ENCODE measurements around the gene CYB5A. TPM values are rescaled to one million over a fixed set of nuclear protein-coding genes. Genes with fewer than 3 reads are reported as not detected.

CYB5A gene
- total RNA-seq, 1 donor from 2014 or later = 58.1 TPM

DNA sequence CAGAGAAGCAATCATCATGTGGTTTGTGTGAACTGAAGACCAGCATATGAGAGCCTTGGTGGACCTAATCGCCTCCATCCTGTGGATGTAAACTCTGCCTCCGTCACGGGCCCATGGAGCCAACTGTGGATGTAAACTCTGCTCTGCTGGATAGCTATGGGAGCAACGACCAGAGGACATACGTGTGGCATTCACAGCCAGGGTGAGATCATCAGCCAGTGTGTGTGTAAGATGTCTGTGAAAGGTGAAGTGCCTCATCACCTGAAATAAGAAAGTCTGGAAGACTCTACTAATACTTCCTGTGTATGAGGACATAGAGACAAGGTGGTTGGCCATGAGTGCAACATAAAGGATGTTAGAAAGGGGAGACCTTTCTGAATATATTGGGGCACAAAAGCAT lies 63.5 kb downstream of the CYB5A start:
- no peaks in the 10 kb centered on the region for H3K4me1 ChIP-seq
- no peak overlapping the region for H3K4me3 ChIP-seq
- no peaks in the 10 kb centered on the region for H3K27me3 ChIP-seq
- H3K27ac ChIP-seq = no peak overlapping the region
- intact Hi-C loops (cut with DNase I) = no loop called here
- TF ChIP-seq, protein P1, sequence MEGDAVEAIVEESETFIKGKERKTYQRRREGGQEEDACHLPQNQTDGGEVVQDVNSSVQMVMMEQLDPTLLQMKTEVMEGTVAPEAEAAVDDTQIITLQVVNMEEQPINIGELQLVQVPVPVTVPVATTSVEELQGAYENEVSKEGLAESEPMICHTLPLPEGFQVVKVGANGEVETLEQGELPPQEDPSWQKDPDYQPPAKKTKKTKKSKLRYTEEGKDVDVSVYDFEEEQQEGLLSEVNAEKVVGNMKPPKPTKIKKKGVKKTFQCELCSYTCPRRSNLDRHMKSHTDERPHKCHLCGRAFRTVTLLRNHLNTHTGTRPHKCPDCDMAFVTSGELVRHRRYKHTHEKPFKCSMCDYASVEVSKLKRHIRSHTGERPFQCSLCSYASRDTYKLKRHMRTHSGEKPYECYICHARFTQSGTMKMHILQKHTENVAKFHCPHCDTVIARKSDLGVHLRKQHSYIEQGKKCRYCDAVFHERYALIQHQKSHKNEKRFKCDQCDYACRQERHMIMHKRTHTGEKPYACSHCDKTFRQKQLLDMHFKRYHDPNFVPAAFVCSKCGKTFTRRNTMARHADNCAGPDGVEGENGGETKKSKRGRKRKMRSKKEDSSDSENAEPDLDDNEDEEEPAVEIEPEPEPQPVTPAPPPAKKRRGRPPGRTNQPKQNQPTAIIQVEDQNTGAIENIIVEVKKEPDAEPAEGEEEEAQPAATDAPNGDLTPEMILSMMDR (IDR thresholded peaks at IDR 0.05) = no peak
- no peaks in the 10 kb centered on the region for H3K9me3 ChIP-seq
- DNase-seq (ENCODE audit: low spot score in 2 of 2) = no peak
- H3K36me3 ChIP-seq = no peaks in the 10 kb centered on the region

DNA sequence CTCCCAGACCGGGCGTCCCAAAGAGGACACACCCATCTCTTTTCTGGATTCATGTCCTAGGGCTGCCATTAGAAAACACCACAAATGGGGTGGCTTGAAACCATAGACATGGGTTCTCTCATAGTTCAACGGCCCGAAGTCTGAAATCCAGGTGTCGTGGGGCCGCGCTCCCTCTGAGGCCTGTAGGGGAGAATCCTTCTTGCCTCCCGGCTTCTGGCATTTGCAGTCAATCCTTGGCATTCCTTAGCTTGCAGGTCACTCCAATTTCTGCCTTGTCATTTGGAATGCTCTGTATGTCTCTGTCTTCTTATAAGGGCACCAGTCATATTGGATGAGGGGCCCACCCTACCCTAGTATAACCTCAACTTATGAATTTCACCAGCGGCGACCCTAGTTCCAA lies 65.1 kb downstream of the CYB5A start:
- intact Hi-C loops (cut with DNase I) = no loop called here
- Histone ChIP-seq H3K4me3 (no peak overlapping the region), H3K27ac (no peak overlapping the region), H3K4me1 (no peaks in the 10 kb centered on the region), H3K9me3 (no peaks in the 10 kb centered on the region), H3K36me3 (no peaks in the 10 kb centered on the region), H3K27me3 (no peaks in the 10 kb centered on the region)
- no peak for DNase-seq (ENCODE audit: low spot score in 2 of 2)
- TF ChIP-seq, protein P1 (IDR thresholded peaks at IDR 0.05) = no peak

DNA sequence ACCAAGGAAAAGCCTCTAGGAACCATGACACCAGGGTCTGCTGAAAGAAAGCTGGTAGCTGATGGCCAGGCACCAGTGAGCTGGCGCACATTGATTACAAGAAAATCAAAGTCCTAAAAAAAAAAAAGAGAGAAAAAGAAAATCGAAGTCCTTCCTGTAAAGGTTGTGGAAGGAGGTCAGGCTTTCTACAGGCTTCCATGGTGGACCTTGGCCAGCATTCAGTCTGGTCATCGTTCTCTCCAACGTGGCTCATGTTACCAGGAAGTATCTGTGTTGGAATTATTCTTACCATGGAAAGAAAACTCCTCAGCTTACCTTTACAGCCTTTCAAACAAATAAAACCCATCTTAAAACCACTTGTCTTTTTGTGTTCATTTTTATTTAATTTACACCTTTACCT lies 65.6 kb downstream of the CYB5A start:
- Histone ChIP-seq H3K36me3 (no peaks in the 10 kb centered on the region), H3K27ac (no peak overlapping the region), H3K4me1 (no peaks in the 10 kb centered on the region), H3K27me3 (no peaks in the 10 kb centered on the region), H3K9me3 (no peaks in the 10 kb centered on the region), H3K4me3 (no peak overlapping the region)
- TF ChIP-seq, protein P1 (IDR thresholded peaks at IDR 0.05) = no peak
- DNase-seq (ENCODE audit: low spot score in 2 of 2) = no peak
- intact Hi-C loops (cut with DNase I) = no loop called here

DNA sequence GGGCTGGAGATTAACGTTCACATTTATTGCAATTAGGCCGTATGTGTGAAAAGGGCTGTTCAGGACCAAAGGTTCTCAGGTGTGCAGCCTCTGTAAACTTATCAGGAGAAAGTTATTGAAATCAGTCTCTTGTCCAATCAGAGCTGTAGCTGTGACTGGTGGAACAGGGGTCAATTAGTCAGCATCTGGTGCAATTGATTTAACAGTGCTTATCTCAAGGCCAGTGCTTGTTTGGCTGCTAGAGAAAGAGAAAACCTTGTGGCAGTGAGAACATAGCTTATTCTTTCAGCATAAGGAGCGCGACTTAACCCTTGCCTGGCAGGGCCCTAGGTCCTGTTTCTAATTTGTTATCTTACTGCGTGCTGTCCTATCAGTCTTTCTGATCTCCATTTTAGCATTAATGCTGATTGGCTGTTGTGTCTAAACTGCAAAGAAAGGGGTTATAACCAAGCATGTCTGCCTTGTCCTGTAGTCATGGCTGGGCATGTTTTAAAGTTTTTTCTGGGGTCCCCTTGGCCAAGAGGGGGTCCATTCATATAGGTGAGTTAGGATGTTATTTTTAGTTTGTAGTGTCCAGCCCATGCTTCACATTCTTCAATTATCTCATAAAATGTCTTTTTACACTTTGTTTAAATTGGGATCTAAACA lies 66.4 kb downstream of the CYB5A start:
- Histone ChIP-seq H3K27ac (no peak overlapping the region), H3K4me1 (no peaks in the 10 kb centered on the region), H3K36me3 (no peaks in the 10 kb centered on the region), H3K4me3 (no peak overlapping the region), H3K27me3 (no peaks in the 10 kb centered on the region), H3K9me3 (no peaks in the 10 kb centered on the region)
- no peak for DNase-seq (ENCODE audit: low spot score in 2 of 2)
- TF ChIP-seq, protein P1 (IDR thresholded peaks at IDR 0.05) = no peak
- intact Hi-C loops (cut with DNase I) = no loop called here

DNA sequence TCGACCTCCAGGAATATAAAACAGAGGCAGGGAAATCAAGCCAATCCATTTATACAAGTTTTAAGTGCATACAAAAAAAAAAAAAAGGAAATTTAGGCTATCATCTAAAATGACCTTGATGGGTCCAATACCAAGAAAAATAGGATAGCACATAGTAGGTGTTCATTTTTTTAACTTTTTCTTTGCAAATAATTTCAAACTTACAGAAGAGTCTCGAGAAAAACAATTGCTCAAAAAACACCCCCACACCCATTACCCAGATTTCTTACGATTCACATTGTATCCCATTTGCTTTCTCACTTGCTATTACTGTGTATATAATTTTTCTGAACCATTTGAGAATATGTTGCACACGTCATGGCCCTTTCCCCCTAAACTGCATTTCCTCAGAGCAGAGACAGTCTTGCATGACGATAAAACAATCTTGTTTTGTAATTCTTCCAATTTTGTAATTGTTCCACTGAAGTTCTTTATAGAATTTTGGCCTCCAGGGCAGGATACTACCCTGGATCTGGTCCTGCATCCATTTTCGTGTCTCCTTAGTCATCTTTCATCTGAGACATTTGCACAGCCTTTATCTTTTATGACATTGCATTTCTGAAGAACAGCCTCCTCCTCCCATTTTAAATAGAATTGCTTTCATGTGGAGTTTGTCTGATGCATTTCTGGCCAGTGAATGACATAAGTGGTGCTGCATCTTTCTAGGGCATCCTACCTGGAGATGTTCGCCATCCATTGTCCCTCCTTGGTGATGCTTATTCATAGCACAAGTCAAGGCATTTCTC lies 68.9 kb downstream of the CYB5A start:
- no peaks in the 10 kb centered on the region for H3K27me3 ChIP-seq
- intact Hi-C loops (cut with DNase I) = no loop called here
- no peak for DNase-seq (ENCODE audit: low spot score in 2 of 2)
- H3K4me3 ChIP-seq = no peak overlapping the region
- no peaks in the 10 kb centered on the region for H3K9me3 ChIP-seq
- no peak overlapping the region for H3K27ac ChIP-seq
- no peaks in the 10 kb centered on the region for H3K4me1 ChIP-seq
- TF ChIP-seq, protein P1 (IDR thresholded peaks at IDR 0.05) = no peak
- no peaks in the 10 kb centered on the region for H3K36me3 ChIP-seq

Data from ascending aorta (tissue), 2 donors.